ENCODE results near the gene ZNF764.
A peak's percentile ranks its signal among the peaks of the same experiment; 100 is the strongest.
"Not testable (repeated sequence)": the region's sequence is repeated elsewhere in the genome, so short reads cannot be mapped to it uniquely, and the experiment has no call there.

The ZNF764 gene

GRCh38 chr16:30557957-30558788 is at the start of gene ZNF764:
ZNF764 (minus strand) TSS chr16:30558374; CDS start chr16:30558182, 192 bp downstream.
- peak; percentile 91 for DNase-seq

DNA sequence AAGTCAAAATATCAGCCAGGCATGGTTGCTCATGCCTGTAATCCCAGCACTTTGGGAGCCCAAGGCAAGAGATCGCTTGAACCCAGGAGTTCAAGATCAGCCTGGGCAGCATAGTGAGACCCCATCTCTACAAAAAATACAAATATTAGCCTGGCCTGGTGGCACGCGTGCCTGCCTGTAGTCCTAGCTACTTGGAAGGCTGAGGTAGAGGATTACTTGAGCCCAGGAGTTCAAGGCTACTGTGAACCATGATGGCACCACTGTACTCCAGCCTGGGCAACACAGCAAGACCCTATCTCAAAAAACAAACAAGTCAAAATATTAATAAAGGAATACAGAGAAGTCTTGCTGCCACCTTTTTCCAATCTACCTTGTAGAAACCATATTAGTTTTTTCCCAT is 47.8 kb upstream of the ZNF764 start:
- no peak for DNase-seq

DNA sequence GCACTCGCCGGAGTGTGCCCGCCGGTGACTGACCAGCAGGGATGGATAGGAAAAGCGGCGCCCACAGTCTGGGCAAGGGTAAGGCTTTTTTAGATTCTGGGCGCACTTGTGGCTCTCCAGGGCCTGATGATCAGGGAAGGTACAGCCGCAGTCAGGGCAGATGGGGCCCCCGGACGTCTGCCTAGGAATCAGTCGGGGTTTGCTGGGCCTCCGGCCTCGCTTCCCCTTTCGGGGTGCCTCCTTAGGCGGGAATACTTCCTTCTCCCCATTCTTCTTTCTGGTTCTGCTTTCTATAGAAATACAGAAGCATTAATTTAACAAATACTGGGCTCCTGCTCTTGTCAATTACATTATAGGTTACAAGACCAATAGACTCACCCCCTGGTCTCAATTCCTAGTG is 47.0 kb upstream of the ZNF764 start:
- no peak for DNase-seq

DNA sequence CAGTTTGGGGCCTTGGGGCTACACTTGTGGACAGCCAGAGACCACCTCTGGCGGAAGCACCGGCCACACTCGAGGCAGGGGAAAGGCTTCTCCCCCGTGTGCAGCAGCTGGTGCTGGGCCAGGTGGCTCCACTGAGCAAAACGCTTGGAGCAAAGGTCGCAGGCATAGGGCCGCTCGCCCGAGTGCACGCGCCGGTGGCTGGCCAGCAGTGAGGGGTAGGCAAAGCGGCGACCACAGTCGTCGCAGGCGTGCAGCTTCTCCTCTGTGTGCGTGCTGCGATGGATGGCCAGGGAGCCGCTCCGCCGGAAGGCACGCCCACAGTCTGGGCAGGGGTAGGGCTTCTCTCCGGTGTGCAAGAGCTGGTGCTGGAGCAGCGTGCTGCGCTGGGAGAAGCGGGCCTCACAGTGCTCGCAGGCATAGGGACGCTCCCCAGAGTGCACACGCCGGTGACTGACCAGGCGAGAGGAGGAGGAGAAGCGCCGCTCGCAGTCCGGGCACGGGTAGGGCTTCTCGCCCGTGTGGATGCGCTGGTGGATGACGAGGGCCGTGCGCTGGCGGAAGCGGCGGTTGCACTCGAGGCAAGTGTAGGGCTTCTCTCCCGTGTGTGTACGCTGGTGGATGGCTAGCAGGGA is 46.3 kb upstream of the ZNF764 start:
- no peak for DNase-seq

- DNase-seq: no peak
These were observed 45.8 kb upstream of the ZNF764 start for GRCh38 chr16:30603945-30604315.

- DNase-seq: no peak
These were observed 44.6 kb upstream of the ZNF764 start for GRCh38 chr16:30602616-30603277.

DNA sequence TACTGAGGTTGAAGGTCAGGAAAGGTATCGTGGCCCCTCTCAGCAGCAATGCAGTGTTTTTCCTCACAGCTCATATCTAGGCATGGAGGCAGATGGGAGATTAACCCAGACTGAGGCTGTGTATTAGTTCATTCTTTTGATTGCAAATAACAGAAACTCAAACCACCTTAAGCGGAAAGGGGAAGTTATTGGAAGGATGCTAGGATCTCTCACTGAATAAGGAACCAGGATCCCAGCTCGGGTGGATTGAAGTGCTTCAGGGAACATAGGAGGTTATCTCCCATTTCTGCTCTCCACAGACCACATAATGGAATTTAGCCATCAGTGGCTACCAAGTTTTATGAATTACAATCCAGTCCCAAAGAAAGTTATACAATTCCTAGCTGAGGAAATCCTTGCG is 43.8 kb upstream of the ZNF764 start:
- DNase-seq: no peak

DNA sequence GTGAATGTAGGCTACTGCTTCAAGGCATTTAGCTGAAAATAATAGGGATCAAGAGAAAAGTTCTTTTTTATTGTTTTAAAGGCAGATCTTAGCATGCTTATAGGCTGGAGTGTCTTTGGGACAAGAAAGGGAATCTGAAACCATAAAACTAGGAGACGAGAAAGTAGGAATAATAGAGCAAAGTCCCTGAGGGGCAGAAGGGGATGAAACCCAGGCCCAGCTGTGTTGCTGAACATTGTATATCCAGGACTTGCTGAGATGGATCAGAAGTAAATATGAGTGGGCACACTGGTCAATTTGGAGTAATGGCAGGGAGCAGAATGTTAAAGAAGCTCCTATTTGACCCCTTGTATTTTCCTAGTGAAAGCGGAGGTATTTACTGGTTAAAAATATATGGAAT is 42.8 kb upstream of the ZNF764 start:
- DNase-seq: no peak

GRCh38 chr16:30600215-30600614 is 42.0 kb upstream of the ZNF764 start:
- DNase-seq: no peak

DNA sequence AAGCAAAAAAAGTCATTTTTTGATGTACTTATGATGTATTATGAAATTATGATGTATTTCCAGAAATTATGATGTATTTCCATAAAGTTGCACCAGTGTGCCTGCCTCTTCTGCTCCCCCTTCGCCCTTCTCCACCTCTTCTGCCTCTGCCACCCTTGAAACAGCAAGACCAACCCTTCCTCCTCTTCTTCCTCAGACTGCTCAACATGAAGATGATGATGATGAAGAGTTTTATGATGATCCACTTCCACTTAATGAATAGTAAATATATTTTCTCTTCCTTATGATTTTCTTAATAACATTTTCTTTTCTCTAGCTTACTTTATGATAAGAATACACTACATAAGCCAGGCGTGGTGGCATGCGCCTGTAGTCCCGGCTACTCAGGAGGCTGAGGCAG is 34.7 kb upstream of the ZNF764 start:
- DNase-seq: no peak

DNA sequence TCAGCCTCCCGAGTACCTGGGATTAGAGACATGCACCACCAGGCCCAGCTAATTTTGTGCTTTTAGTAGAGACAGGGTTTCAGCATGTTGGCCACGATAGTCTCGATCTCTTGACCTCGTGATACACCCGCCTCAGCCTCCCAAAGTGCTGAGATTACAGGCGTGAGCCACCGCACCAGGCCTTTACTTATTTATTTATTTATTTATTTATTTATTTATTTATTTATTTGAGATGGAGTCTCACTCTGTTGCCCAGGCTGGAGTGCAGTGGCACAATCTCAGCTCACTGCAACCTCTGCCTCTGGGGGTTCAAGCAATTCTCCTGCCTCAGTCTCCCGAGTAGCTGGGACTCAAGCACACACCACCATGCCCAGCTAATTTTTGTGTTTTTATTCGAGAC is 32.7 kb upstream of the ZNF764 start:
- DNase-seq: not testable (repeated sequence)

GRCh38 chr16:30589582-30589981 is 31.4 kb upstream of the ZNF764 start:
- DNase-seq: not testable (repeated sequence)

DNA sequence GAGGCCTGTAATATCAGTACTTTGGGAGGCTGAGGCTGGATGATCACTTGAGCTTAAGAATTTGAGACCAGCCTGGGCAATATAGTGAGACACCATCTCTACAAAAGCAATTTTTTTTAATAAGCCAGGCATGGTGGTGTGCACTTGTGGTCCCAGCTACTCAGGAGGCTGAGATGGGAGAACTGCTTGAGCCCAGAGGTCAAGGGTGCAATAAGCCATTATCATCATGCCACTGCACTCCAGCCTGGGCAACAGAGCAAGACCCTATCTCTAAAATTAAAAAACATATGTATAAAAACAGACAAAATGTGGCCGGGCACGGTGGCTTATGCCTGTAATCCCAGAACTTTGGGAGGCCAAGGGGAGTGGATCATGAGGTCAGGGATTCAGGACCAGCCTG is 30.5 kb upstream of the ZNF764 start:
- no peak for DNase-seq

- DNase-seq: peak; percentile 97
These were observed 27.4 kb upstream of the ZNF764 start, which contains the start of gene ZNF785 for GRCh38 chr16:30585400-30586191. ZNF785 (minus strand) TSS chr16:30585697; CDS start chr16:30585611, 86 bp downstream.

DNA sequence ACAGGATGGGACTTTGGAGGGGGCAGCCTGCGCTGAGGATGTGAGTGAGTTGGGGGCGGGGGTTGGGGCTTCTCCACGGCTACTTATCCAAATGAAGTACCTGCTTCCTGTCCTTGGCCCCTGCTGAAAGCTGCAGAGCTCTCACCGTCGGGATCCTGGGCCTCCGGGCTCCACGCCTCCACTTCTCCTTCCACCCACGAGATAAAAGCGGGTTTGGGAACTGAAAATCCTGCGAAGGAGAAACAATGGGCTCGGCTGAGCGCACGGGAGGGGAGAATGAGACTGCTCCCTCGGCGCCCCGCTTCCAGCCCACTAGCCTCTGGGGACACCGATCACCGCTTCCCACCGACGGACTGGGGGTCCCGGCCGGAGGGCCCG is 26.8 kb upstream of the ZNF764 start:
- DNase-seq: no peak

DNA sequence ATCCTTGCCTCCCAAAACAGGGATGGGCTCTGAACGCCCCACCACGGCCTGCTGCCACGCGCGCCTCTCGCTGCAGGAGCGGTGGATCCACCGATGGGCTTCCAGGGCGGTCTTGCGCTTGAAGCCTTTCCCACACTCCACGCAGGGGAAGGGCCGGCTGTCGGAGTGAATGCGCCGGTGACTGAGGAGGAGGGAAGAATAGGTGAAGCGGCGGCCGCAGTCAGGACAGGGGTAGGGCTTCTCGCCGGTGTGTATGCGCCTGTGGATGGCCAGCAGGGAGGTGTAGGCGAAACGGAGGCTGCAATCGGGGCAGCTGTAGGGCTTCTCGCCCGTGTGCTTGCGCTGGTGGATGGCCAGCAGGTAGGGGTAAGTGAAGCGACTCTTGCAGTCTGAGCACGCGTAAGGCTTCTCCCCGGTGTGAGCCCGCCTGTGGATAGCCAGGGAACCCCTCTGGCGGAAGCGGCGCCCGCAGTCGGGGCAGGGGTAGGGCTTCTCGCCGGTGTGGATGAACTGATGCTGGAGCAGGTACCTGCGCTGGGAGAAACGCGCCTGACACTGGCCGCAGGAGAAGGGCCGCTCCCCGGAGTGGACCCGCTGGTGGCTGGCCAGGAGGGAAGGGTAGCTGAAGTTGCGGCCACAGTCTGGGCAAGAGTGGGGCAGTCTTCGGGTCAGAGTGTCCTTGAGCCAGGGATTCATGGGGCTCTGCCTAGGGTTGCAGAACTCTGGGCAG is 24.6 kb upstream of the ZNF764 start:
- no peak for DNase-seq

- DNase-seq: no peak
These were observed 23.3 kb upstream of the ZNF764 start for GRCh38 chr16:30581457-30581856.

DNA sequence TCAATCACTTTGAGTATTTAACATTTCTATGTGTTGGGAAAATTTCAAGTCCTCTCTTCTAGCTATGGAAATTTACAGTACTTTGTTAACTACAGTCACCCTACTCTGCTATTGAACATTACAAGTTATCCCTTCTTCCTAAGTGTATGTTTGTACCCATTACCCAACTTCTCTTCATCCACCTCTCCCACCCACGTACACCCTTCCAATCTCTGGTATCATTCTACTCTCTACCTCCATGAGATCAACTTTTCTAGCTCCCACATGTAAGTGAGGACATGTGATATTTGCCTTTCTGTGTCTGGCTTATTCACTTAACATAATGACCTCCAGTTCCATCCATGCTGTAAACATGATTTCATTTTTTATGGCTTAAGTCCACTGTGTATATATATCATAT is 16.5 kb upstream of the ZNF764 start:
- DNase-seq: no peak

DNA sequence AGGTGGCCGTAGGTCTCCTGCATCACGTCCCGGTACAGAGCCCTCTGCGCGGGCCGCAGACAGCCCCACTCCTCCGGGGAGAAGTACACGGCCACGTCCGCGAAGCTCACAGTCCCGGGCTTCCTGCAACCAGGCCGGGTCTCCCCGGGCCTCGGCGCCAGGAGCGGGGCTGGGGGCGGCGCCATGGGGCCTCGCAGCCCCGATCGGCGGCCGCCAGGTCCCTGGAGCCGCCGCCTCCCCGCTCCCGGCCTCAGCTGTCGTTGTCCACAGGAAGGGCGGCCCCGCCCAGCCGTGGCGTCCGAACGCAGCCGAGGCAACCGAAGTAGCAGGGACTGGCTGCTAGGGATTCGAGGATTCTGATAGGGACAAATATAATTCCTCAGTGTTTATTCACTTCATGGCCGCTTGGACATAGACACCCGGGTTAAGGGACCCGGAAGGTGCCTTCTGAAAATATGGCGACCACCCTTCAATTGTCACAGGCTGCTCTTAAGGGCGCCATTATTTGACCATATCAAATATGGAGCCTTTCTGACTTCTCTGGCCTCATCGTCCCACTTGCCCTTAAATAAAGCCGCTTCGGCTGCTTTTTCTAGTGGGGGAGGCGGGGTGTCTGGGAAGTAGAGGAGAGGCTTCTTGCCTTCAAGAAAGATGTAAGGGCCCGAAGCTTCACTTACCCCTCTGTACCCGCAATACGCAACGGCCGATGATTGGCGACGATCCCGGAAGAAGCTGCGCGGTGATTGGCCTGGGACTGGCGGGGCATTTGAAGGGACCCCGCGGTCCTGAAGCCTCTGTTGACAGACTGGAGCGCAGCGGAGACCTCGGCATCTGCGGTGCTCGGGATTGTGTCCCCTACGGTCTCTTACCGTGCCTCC is 13.5 kb upstream of the ZNF764 start, which contains the start of gene ZNF688:
TSS of gene ZNF688 (minus strand) at position 270 of the 878 bp plus-strand sequence. CDS start at position 185, 85 bp downstream.
- DNase-seq: peak; percentile 68

GRCh38 chr16:30570636-30571444 is 12.7 kb upstream of the ZNF764 start:
- no peak for DNase-seq

Data from NCI-H2029 treated with DMSO at 0.1 percent for 48 hours (cell line).